ENCODE measurements around the gene L3MBTL3. TPM values are rescaled to one million over a fixed set of nuclear protein-coding genes. Genes with fewer than 3 reads are reported as not detected.

The L3MBTL3 gene
- total RNA-seq, 2 experiments from 2014 or later = 35.5 to 39.7 TPM

- no peak for DNase-seq
- peaks cover 4% of the 10 kb centered on the region for H3K4me1 Mint-ChIP-seq
- H3K4me3 Mint-ChIP-seq = no peak overlapping the region
- no peaks in the 10 kb centered on the region for H3K9me3 Mint-ChIP-seq
- POLR2A ChIA-PET = no interaction called here
- ATAC-seq (ENCODE audit: low read depth) = no peak
- no peak overlapping the region for H3K27ac Mint-ChIP-seq
- H3K27me3 Mint-ChIP-seq = no peaks in the 10 kb centered on the region
- H3K36me3 Mint-ChIP-seq = peaks cover 22% of the 10 kb centered on the region
Measured at GRCh38 chr6:130065609-130066156, 47.3 kb downstream of the L3MBTL3 start.

GRCh38 chr6:130069485-130069884, 51.1 kb downstream of the L3MBTL3 start:
- Mint-ChIP-seq H3K4me1 (peaks cover 2% of the 10 kb centered on the region), H3K27ac (no peak overlapping the region), H3K9me3 (no peaks in the 10 kb centered on the region), H3K27me3 (no peaks in the 10 kb centered on the region), H3K36me3 (peaks cover 20% of the 10 kb centered on the region), H3K4me3 (no peak overlapping the region)
- no peak for DNase-seq
- no peak for ATAC-seq (ENCODE audit: low read depth)
- POLR2A ChIA-PET = no interaction called here

GRCh38 chr6:130070326-130070725, 51.9 kb downstream of the L3MBTL3 start:
- Mint-ChIP-seq H3K27ac (no peak overlapping the region), H3K4me3 (no peak overlapping the region), H3K4me1 (peaks cover 8% of the 10 kb centered on the region), H3K27me3 (no peaks in the 10 kb centered on the region), H3K36me3 (peaks cover 28% of the 10 kb centered on the region), H3K9me3 (no peaks in the 10 kb centered on the region)
- POLR2A ChIA-PET = interaction anchor here (0.6 kb wide), 1 partner anchor 1543 kb away, joined by 6 read pairs; no protein-coding TSS in a partner anchor
- ATAC-seq (ENCODE audit: low read depth) (no peak), DNase-seq (no peak)

- H3K36me3 Mint-ChIP-seq = peaks cover 32% of the 10 kb centered on the region
- H3K9me3 Mint-ChIP-seq = no peaks in the 10 kb centered on the region
- H3K27me3 Mint-ChIP-seq = no peaks in the 10 kb centered on the region
- POLR2A ChIA-PET = interaction anchor here (0.6 kb wide), 1 partner anchor 1542 kb away, joined by 6 read pairs; no protein-coding TSS in a partner anchor
- peaks cover 12% of the 10 kb centered on the region for H3K4me1 Mint-ChIP-seq
- H3K4me3 Mint-ChIP-seq = no peak overlapping the region
- H3K27ac Mint-ChIP-seq = no peak overlapping the region
- DNase-seq (no peak), ATAC-seq (ENCODE audit: low read depth) (no peak)
Measured at GRCh38 chr6:130070792-130071191, 52.4 kb downstream of the L3MBTL3 start.

- peaks cover 31% of the 10 kb centered on the region for H3K36me3 Mint-ChIP-seq
- ATAC-seq (ENCODE audit: low read depth) (no peak), DNase-seq (no peak)
- peak overlapping the region; percentile 13 for H3K27ac Mint-ChIP-seq
- peaks cover 20% of the 10 kb centered on the region for H3K4me1 Mint-ChIP-seq
- no peaks in the 10 kb centered on the region for H3K27me3 Mint-ChIP-seq
- no peaks in the 10 kb centered on the region for H3K9me3 Mint-ChIP-seq
- POLR2A ChIA-PET = no interaction called here
- H3K4me3 Mint-ChIP-seq = no peak overlapping the region
Measured at GRCh38 chr6:130075879-130076460, 57.6 kb downstream of the L3MBTL3 start.

- Mint-ChIP-seq H3K4me1 (peaks cover 20% of the 10 kb centered on the region), H3K27ac (no peak overlapping the region), H3K27me3 (no peaks in the 10 kb centered on the region), H3K9me3 (no peaks in the 10 kb centered on the region), H3K4me3 (no peak overlapping the region), H3K36me3 (peaks cover 31% of the 10 kb centered on the region)
- no peak for DNase-seq
- no peak for ATAC-seq (ENCODE audit: low read depth)
- POLR2A ChIA-PET = no interaction called here
Measured at GRCh38 chr6:130076512-130076911, 58.1 kb downstream of the L3MBTL3 start.

GRCh38 chr6:130090796-130091195, 72.4 kb downstream of the L3MBTL3 start:
- POLR2A ChIA-PET = no interaction called here
- Mint-ChIP-seq H3K36me3 (peaks cover 49% of the 10 kb centered on the region), H3K27me3 (no peaks in the 10 kb centered on the region), H3K9me3 (peaks cover 4% of the 10 kb centered on the region), H3K27ac (no peak overlapping the region), H3K4me3 (no peak overlapping the region), H3K4me1 (peaks cover 8% of the 10 kb centered on the region)
- ATAC-seq (ENCODE audit: low read depth) (no peak), DNase-seq (no peak)

- ATAC-seq (ENCODE audit: low read depth) (no peak), DNase-seq (no peak)
- no peaks in the 10 kb centered on the region for H3K27me3 Mint-ChIP-seq
- H3K36me3 Mint-ChIP-seq = peaks cover 57% of the 10 kb centered on the region
- peak overlapping the region; percentile 19 for H3K27ac Mint-ChIP-seq
- POLR2A ChIA-PET = no interaction called here
- H3K4me1 Mint-ChIP-seq = peaks cover 15% of the 10 kb centered on the region
- H3K4me3 Mint-ChIP-seq = no peak overlapping the region
- H3K9me3 Mint-ChIP-seq = peaks cover 4% of the 10 kb centered on the region
Measured at GRCh38 chr6:130093546-130093945, 75.2 kb downstream of the L3MBTL3 start.

- H3K4me3 Mint-ChIP-seq = no peak overlapping the region
- no peaks in the 10 kb centered on the region for H3K9me3 Mint-ChIP-seq
- ATAC-seq (ENCODE audit: low read depth) (no peak), DNase-seq (no peak)
- peaks cover 13% of the 10 kb centered on the region for H3K4me1 Mint-ChIP-seq
- H3K36me3 Mint-ChIP-seq = peaks cover 45% of the 10 kb centered on the region
- H3K27ac Mint-ChIP-seq = no peak overlapping the region
- POLR2A ChIA-PET = no interaction called here
- H3K27me3 Mint-ChIP-seq = no peaks in the 10 kb centered on the region
Measured at GRCh38 chr6:130098317-130098716, 79.9 kb downstream of the L3MBTL3 start.

- no peak for DNase-seq
- POLR2A ChIA-PET = no interaction called here
- no peak overlapping the region for H3K4me3 Mint-ChIP-seq
- no peaks in the 10 kb centered on the region for H3K9me3 Mint-ChIP-seq
- H3K36me3 Mint-ChIP-seq = peaks cover 42% of the 10 kb centered on the region
- H3K4me1 Mint-ChIP-seq = peaks cover 7% of the 10 kb centered on the region
- ATAC-seq (ENCODE audit: low read depth) = no peak
- H3K27me3 Mint-ChIP-seq = no peaks in the 10 kb centered on the region
- H3K27ac Mint-ChIP-seq = no peak overlapping the region
Measured at GRCh38 chr6:130099119-130099518, 80.7 kb downstream of the L3MBTL3 start.

GRCh38 chr6:130105996-130106704, 87.8 kb downstream of the L3MBTL3 start:
- Mint-ChIP-seq H3K9me3 (peaks cover 1% of the 10 kb centered on the region), H3K27me3 (no peaks in the 10 kb centered on the region), H3K4me1 (peaks cover 1% of the 10 kb centered on the region), H3K27ac (no peak overlapping the region), H3K36me3 (peaks cover 56% of the 10 kb centered on the region), H3K4me3 (no peak overlapping the region)
- no peak for DNase-seq
- no peak for ATAC-seq (ENCODE audit: low read depth)
- POLR2A ChIA-PET = no interaction called here

- peaks cover 1% of the 10 kb centered on the region for H3K4me1 Mint-ChIP-seq
- H3K36me3 Mint-ChIP-seq = peaks cover 51% of the 10 kb centered on the region
- no peak for DNase-seq
- peaks cover 1% of the 10 kb centered on the region for H3K9me3 Mint-ChIP-seq
- H3K27ac Mint-ChIP-seq = no peak overlapping the region
- no peaks in the 10 kb centered on the region for H3K27me3 Mint-ChIP-seq
- POLR2A ChIA-PET = no interaction called here
- no peak overlapping the region for H3K4me3 Mint-ChIP-seq
- no peak for ATAC-seq (ENCODE audit: low read depth)
Measured at GRCh38 chr6:130107710-130108109, 89.3 kb downstream of the L3MBTL3 start.

GRCh38 chr6:130111031-130111430, 92.7 kb downstream of the L3MBTL3 start:
- H3K4me3 Mint-ChIP-seq = no peak overlapping the region
- DNase-seq (no peak), ATAC-seq (ENCODE audit: low read depth) (no peak)
- H3K27me3 Mint-ChIP-seq = no peaks in the 10 kb centered on the region
- peaks cover 1% of the 10 kb centered on the region for H3K4me1 Mint-ChIP-seq
- H3K36me3 Mint-ChIP-seq = peaks cover 55% of the 10 kb centered on the region
- POLR2A ChIA-PET = no interaction called here
- H3K9me3 Mint-ChIP-seq = peaks cover 1% of the 10 kb centered on the region
- no peak overlapping the region for H3K27ac Mint-ChIP-seq

GRCh38 chr6:130113201-130113710, 94.9 kb downstream of the L3MBTL3 start:
- H3K36me3 Mint-ChIP-seq = peaks cover 52% of the 10 kb centered on the region
- H3K27ac Mint-ChIP-seq = no peak overlapping the region
- no peak overlapping the region for H3K4me3 Mint-ChIP-seq
- POLR2A ChIA-PET = no interaction called here
- ATAC-seq (ENCODE audit: low read depth) (no peak), DNase-seq (no peak)
- no peaks in the 10 kb centered on the region for H3K27me3 Mint-ChIP-seq
- H3K9me3 Mint-ChIP-seq = peaks cover 1% of the 10 kb centered on the region
- H3K4me1 Mint-ChIP-seq = peaks cover 1% of the 10 kb centered on the region

Data from activated naive CD8-positive, alpha-beta T cell treated with anti-CD3 and anti-CD28 coated beads, Interleukin-2, amount 10 ng/mL, durations not matched to agents 7 days and 5 days (primary cell).